Measurements from ENCODE around the gene BYSL. TPM values are rescaled to one million over a fixed set of nuclear protein-coding genes. Genes with fewer than 3 reads are reported as not detected.
A peak's percentile ranks its signal among the peaks of the same experiment; 100 is the strongest.

BYSL gene
- total RNA-seq, 1 experiment from 2014 or later: 89.7 TPM

DNA sequence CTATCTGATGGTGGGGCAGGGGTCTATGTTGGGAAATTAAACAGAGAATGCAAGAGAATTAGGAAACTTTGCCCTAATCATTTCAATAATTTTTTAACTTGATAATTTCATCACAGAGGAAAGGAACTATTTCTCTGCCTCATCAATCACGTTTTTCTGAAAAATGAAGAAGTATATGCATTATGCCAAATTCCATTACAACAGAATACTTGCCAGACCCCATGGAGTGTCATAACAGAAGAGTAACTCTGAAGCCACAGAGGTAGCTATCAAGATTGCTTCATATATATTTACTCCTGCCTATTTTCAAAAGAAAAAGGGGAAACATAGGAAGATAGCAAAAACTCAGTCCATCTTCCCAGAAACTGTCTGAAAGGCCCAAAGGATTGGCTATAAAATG lies 20.4 kb upstream of the BYSL start:
- Histone ChIP-seq H3K27ac (ENCODE audit: low read depth, low read length, poor library complexity, severe bottlenecking) (no peak overlapping the region), H3K4me3 (ENCODE audit: low read depth, low read length, poor library complexity, severe bottlenecking) (no peak overlapping the region), H3K9me3 (ENCODE audit: low read depth, low read length, poor library complexity, severe bottlenecking) (no peaks in the 10 kb centered on the region), H3K4me1 (ENCODE audit: insufficient read depth, low read length, poor library complexity, severe bottlenecking) (no peaks in the 10 kb centered on the region), H3K27me3 (replicated peaks; ENCODE audit: insufficient read depth, low read depth, low read length, poor library complexity) (no peaks in the 10 kb centered on the region), H3K36me3 (ENCODE audit: insufficient read depth, low read length, poor library complexity, severe bottlenecking) (no peaks in the 10 kb centered on the region)
- no TSS peak for BruUV-seq (replicated peaks)
- no peak for TF ChIP-seq EZH2 (IDR thresholded peaks at IDR 0.05; ENCODE audit: borderline replicate concordance, low read depth, low read length, poor library complexity, severe bottlenecking)
- TF ChIP-seq, protein P1, sequence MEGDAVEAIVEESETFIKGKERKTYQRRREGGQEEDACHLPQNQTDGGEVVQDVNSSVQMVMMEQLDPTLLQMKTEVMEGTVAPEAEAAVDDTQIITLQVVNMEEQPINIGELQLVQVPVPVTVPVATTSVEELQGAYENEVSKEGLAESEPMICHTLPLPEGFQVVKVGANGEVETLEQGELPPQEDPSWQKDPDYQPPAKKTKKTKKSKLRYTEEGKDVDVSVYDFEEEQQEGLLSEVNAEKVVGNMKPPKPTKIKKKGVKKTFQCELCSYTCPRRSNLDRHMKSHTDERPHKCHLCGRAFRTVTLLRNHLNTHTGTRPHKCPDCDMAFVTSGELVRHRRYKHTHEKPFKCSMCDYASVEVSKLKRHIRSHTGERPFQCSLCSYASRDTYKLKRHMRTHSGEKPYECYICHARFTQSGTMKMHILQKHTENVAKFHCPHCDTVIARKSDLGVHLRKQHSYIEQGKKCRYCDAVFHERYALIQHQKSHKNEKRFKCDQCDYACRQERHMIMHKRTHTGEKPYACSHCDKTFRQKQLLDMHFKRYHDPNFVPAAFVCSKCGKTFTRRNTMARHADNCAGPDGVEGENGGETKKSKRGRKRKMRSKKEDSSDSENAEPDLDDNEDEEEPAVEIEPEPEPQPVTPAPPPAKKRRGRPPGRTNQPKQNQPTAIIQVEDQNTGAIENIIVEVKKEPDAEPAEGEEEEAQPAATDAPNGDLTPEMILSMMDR (conservative IDR thresholded peaks at IDR 0.05; ENCODE audit: low read depth, low read length): no peak
- ChIA-PET POLR2A (ENCODE audit: low non-redundant PET) (no interaction called here), CTCF (no interaction called here)
- intact Hi-C loops (cut with micrococcal nuclease; ENCODE audit: unreplicated experiment): no loop called here
- no peak for DNase-seq (ENCODE audit: low spot score)

DNA sequence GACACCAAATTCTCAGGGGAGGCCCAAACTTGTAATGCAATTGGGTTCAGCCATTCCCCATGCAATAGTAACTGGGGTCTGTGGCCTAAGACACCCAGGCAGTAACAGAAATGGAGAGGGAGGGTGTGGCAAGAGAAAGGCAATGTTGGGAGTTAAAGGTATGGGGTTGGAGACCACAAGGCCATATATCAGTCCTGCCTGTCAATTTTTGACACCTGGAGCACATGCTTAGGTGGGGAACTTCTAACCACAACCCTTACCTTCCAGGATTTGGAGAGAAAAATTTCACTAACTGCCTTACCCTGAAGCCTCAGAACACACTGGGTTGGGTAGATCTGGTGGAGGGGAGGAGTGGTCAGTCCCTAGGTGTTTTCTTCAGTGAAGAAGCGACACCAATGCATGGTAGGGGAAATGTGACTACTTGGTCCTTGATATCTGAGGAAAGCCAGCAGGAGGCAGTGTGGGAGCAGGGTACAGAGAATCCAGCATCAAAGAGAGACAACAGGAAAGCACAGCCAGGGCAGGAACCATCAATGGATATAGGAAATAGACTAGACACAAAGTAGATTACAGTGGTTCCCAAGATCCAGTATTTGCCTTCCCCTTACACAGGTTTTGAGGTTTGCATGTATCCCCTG lies 19.3 kb upstream of the BYSL start:
- Histone ChIP-seq H3K27ac (ENCODE audit: low read depth, low read length, poor library complexity, severe bottlenecking) (no peak overlapping the region), H3K27me3 (replicated peaks; ENCODE audit: insufficient read depth, low read depth, low read length, poor library complexity) (no peaks in the 10 kb centered on the region), H3K4me3 (ENCODE audit: low read depth, low read length, poor library complexity, severe bottlenecking) (no peak overlapping the region), H3K4me1 (ENCODE audit: insufficient read depth, low read length, poor library complexity, severe bottlenecking) (no peaks in the 10 kb centered on the region), H3K36me3 (ENCODE audit: insufficient read depth, low read length, poor library complexity, severe bottlenecking) (no peaks in the 10 kb centered on the region), H3K9me3 (ENCODE audit: low read depth, low read length, poor library complexity, severe bottlenecking) (no peaks in the 10 kb centered on the region)
- CTCF ChIA-PET: no interaction called here
- DNase-seq (ENCODE audit: low spot score): peak; percentile 11
- TF ChIP-seq, protein P1 (conservative IDR thresholded peaks at IDR 0.05; ENCODE audit: low read depth, low read length): peak; percentile 39; the same call in 1 of the 2 replicates
- no peak for TF ChIP-seq EZH2 (IDR thresholded peaks at IDR 0.05; ENCODE audit: borderline replicate concordance, low read depth, low read length, poor library complexity, severe bottlenecking)
- BruUV-seq (replicated peaks): no TSS peak
- POLR2A ChIA-PET (ENCODE audit: low non-redundant PET): no interaction called here
- intact Hi-C loops (cut with micrococcal nuclease; ENCODE audit: unreplicated experiment): no loop called here

DNA sequence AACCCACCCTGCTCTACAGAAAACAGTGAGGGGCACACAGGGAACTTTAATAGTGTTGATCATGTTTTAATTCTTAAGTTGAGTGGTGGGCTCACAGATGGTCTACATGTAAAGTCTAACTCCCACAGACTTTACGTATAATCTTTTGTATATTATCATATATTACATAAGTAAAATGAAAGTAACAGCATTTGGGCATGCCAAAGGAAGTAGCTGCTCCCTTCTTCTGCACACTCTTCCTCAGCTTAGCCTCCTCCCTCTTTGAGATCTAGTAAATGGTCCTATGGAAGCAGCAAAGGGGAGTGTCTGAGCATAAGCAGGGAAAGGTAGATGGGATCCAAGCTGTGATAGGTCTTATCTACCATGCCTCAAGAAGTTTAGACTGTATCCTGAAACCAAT lies 11.6 kb upstream of the BYSL start:
- ChIA-PET POLR2A (ENCODE audit: low non-redundant PET) (no interaction called here), CTCF (no interaction called here)
- intact Hi-C loops (cut with micrococcal nuclease; ENCODE audit: unreplicated experiment): no loop called here
- TF ChIP-seq, protein P1 (conservative IDR thresholded peaks at IDR 0.05; ENCODE audit: low read depth, low read length): no peak
- no peak for TF ChIP-seq EZH2 (IDR thresholded peaks at IDR 0.05; ENCODE audit: borderline replicate concordance, low read depth, low read length, poor library complexity, severe bottlenecking)
- H3K4me1 ChIP-seq (ENCODE audit: insufficient read depth, low read length, poor library complexity, severe bottlenecking): no peaks in the 10 kb centered on the region
- H3K9me3 ChIP-seq (ENCODE audit: low read depth, low read length, poor library complexity, severe bottlenecking): no peaks in the 10 kb centered on the region
- peaks cover 13% of the 10 kb centered on the region for H3K36me3 ChIP-seq (ENCODE audit: insufficient read depth, low read length, poor library complexity, severe bottlenecking)
- no peak overlapping the region for H3K4me3 ChIP-seq (ENCODE audit: low read depth, low read length, poor library complexity, severe bottlenecking)
- H3K27me3 ChIP-seq (replicated peaks; ENCODE audit: insufficient read depth, low read depth, low read length, poor library complexity): no peaks in the 10 kb centered on the region
- BruUV-seq (replicated peaks): no TSS peak
- no peak for DNase-seq (ENCODE audit: low spot score)
- H3K27ac ChIP-seq (ENCODE audit: low read depth, low read length, poor library complexity, severe bottlenecking): no peak overlapping the region

All from A673 (cell line).